ENCODE results near the gene NEGR1.

- TF ChIP-seq, protein P1, sequence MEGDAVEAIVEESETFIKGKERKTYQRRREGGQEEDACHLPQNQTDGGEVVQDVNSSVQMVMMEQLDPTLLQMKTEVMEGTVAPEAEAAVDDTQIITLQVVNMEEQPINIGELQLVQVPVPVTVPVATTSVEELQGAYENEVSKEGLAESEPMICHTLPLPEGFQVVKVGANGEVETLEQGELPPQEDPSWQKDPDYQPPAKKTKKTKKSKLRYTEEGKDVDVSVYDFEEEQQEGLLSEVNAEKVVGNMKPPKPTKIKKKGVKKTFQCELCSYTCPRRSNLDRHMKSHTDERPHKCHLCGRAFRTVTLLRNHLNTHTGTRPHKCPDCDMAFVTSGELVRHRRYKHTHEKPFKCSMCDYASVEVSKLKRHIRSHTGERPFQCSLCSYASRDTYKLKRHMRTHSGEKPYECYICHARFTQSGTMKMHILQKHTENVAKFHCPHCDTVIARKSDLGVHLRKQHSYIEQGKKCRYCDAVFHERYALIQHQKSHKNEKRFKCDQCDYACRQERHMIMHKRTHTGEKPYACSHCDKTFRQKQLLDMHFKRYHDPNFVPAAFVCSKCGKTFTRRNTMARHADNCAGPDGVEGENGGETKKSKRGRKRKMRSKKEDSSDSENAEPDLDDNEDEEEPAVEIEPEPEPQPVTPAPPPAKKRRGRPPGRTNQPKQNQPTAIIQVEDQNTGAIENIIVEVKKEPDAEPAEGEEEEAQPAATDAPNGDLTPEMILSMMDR (IDR thresholded peaks at IDR 0.05): no peak
- TF ChIP-seq POLR2A (IDR thresholded peaks at IDR 0.05) (no peak), EP300 (IDR thresholded peaks at IDR 0.05) (no peak)
Observed at GRCh38 chr1:71914626-71915025, 367.7 kb downstream of the NEGR1 start.

All from ovary (tissue), 3 donors.